ENCODE results near the gene DYNLT5.

DYNLT5 gene

GRCh38 chr1:66711420-66711819 lies 40.8 kb upstream of the DYNLT5 start:
- no peaks in the 10 kb centered on the region for H3K4me1 ChIP-seq (ENCODE audit: insufficient read depth, low read length, severe bottlenecking)
- H4K20me1 ChIP-seq (ENCODE audit: insufficient read depth, low read length), result no peaks in the 10 kb centered on the region
- no peaks in the 10 kb centered on the region for H3K36me3 ChIP-seq (ENCODE audit: insufficient read depth, low read length)
- H3K9ac ChIP-seq (ENCODE audit: low read length), result no peak overlapping the region
- H3K9me2 ChIP-seq (ENCODE audit: low read depth, low read length), result peaks cover 4% of the 10 kb centered on the region; the same call in 1 of the 2 replicates
- TF ChIP-seq EZH2 (IDR thresholded peaks at IDR 0.05; ENCODE audit: borderline replicate concordance, low read length), result no peak
- TF ChIP-seq, protein P1, sequence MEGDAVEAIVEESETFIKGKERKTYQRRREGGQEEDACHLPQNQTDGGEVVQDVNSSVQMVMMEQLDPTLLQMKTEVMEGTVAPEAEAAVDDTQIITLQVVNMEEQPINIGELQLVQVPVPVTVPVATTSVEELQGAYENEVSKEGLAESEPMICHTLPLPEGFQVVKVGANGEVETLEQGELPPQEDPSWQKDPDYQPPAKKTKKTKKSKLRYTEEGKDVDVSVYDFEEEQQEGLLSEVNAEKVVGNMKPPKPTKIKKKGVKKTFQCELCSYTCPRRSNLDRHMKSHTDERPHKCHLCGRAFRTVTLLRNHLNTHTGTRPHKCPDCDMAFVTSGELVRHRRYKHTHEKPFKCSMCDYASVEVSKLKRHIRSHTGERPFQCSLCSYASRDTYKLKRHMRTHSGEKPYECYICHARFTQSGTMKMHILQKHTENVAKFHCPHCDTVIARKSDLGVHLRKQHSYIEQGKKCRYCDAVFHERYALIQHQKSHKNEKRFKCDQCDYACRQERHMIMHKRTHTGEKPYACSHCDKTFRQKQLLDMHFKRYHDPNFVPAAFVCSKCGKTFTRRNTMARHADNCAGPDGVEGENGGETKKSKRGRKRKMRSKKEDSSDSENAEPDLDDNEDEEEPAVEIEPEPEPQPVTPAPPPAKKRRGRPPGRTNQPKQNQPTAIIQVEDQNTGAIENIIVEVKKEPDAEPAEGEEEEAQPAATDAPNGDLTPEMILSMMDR (IDR thresholded peaks at IDR 0.05; ENCODE audit: low read length), result peak; percentile 13; the same call in 1 of the 2 replicates
- H3K27ac ChIP-seq (ENCODE audit: low read depth, low read length, poor library complexity, severe bottlenecking), result no peak overlapping the region
- H2AFZ ChIP-seq (ENCODE audit: low read length), result no peak overlapping the region
- no peak overlapping the region for H3K4me2 ChIP-seq (ENCODE audit: low read length)
- no peak overlapping the region for H3K4me3 ChIP-seq (ENCODE audit: low read depth, low read length, poor library complexity, severe bottlenecking)
- no peaks in the 10 kb centered on the region for H3K27me3 ChIP-seq (ENCODE audit: insufficient read depth, low read length)
- no peaks in the 10 kb centered on the region for H3F3A ChIP-seq (ENCODE audit: insufficient read depth, low read length)
- H3K9me3 ChIP-seq (ENCODE audit: low read length), result no peaks in the 10 kb centered on the region
- H3K79me2 ChIP-seq (ENCODE audit: insufficient read depth, low read length), result no peaks in the 10 kb centered on the region

GRCh38 chr1:66712839-66713238 lies 39.4 kb upstream of the DYNLT5 start:
- H4K20me1 ChIP-seq (ENCODE audit: insufficient read depth, low read length), result no peaks in the 10 kb centered on the region
- H2AFZ ChIP-seq (ENCODE audit: low read length), result no peak overlapping the region
- H3K36me3 ChIP-seq (ENCODE audit: insufficient read depth, low read length), result no peaks in the 10 kb centered on the region
- H3K4me2 ChIP-seq (ENCODE audit: low read length), result no peak overlapping the region
- no peaks in the 10 kb centered on the region for H3F3A ChIP-seq (ENCODE audit: insufficient read depth, low read length)
- TF ChIP-seq, protein P1 (IDR thresholded peaks at IDR 0.05; ENCODE audit: low read length), result no peak
- no peak for TF ChIP-seq EZH2 (IDR thresholded peaks at IDR 0.05; ENCODE audit: borderline replicate concordance, low read length)
- no peaks in the 10 kb centered on the region for H3K9me3 ChIP-seq (ENCODE audit: low read length)
- no peak overlapping the region for H3K27ac ChIP-seq (ENCODE audit: low read depth, low read length, poor library complexity, severe bottlenecking)
- H3K9me2 ChIP-seq (ENCODE audit: low read depth, low read length), result no peaks in the 10 kb centered on the region
- H3K4me3 ChIP-seq (ENCODE audit: low read depth, low read length, poor library complexity, severe bottlenecking), result no peak overlapping the region
- H3K79me2 ChIP-seq (ENCODE audit: insufficient read depth, low read length), result no peaks in the 10 kb centered on the region
- no peaks in the 10 kb centered on the region for H3K27me3 ChIP-seq (ENCODE audit: insufficient read depth, low read length)
- no peak overlapping the region for H3K9ac ChIP-seq (ENCODE audit: low read length)
- H3K4me1 ChIP-seq (ENCODE audit: insufficient read depth, low read length, severe bottlenecking), result no peaks in the 10 kb centered on the region

DNA sequence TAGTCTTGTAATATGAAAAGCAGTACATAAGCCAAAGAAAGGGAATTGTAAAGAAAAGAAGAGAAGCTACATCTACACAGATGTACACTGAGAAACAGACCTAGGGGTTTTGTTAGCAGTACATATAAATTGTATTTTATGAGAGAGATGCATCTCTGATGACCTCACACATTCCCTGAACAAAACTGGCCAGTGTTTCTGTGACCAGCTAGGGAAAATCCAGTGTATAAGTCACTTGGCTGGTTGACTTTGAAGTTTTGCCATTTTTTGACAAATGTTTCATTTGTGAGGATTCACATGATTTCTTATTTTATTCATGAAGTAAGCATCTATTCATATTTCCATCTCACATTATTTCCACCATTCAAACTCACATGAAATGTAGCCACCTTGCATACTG lies 28.3 kb upstream of the DYNLT5 start:
- H3F3A ChIP-seq (ENCODE audit: insufficient read depth, low read length), result no peaks in the 10 kb centered on the region
- no peaks in the 10 kb centered on the region for H3K27me3 ChIP-seq (ENCODE audit: insufficient read depth, low read length)
- H3K4me1 ChIP-seq (ENCODE audit: insufficient read depth, low read length, severe bottlenecking), result peaks cover under 1% of the 10 kb centered on the region
- H3K79me2 ChIP-seq (ENCODE audit: insufficient read depth, low read length), result no peaks in the 10 kb centered on the region
- H3K9me2 ChIP-seq (ENCODE audit: low read depth, low read length), result no peaks in the 10 kb centered on the region
- no peaks in the 10 kb centered on the region for H3K36me3 ChIP-seq (ENCODE audit: insufficient read depth, low read length)
- H3K27ac ChIP-seq (ENCODE audit: low read depth, low read length, poor library complexity, severe bottlenecking), result no peak overlapping the region
- H2AFZ ChIP-seq (ENCODE audit: low read length), result no peak overlapping the region
- H3K9ac ChIP-seq (ENCODE audit: low read length), result no peak overlapping the region
- H4K20me1 ChIP-seq (ENCODE audit: insufficient read depth, low read length), result no peaks in the 10 kb centered on the region
- TF ChIP-seq, protein P1 (IDR thresholded peaks at IDR 0.05; ENCODE audit: low read length), result no peak
- TF ChIP-seq EZH2 (IDR thresholded peaks at IDR 0.05; ENCODE audit: borderline replicate concordance, low read length), result no peak
- H3K4me2 ChIP-seq (ENCODE audit: low read length), result no peak overlapping the region
- no peaks in the 10 kb centered on the region for H3K9me3 ChIP-seq (ENCODE audit: low read length)
- no peak overlapping the region for H3K4me3 ChIP-seq (ENCODE audit: low read depth, low read length, poor library complexity, severe bottlenecking)

All from OCI-LY1 (cell line).